HG03060 (cell line): ENCODE data around the gene ACO2.
"Not testable (repeated sequence)": the region's sequence is repeated elsewhere in the genome, so short reads cannot be mapped to it uniquely, and the experiment has no call there.

Experiments
- ATAC-seq: cut with Tn5 transposase; IDR thresholded peaks from one replicate; pipeline ENCODE4 v1.9.1; 2021; ENCODE audit warnings: low read depth, moderate number of reproducible peaks; ENCODE audit not compliant: unreplicated experiment

ACO2 gene

DNA sequence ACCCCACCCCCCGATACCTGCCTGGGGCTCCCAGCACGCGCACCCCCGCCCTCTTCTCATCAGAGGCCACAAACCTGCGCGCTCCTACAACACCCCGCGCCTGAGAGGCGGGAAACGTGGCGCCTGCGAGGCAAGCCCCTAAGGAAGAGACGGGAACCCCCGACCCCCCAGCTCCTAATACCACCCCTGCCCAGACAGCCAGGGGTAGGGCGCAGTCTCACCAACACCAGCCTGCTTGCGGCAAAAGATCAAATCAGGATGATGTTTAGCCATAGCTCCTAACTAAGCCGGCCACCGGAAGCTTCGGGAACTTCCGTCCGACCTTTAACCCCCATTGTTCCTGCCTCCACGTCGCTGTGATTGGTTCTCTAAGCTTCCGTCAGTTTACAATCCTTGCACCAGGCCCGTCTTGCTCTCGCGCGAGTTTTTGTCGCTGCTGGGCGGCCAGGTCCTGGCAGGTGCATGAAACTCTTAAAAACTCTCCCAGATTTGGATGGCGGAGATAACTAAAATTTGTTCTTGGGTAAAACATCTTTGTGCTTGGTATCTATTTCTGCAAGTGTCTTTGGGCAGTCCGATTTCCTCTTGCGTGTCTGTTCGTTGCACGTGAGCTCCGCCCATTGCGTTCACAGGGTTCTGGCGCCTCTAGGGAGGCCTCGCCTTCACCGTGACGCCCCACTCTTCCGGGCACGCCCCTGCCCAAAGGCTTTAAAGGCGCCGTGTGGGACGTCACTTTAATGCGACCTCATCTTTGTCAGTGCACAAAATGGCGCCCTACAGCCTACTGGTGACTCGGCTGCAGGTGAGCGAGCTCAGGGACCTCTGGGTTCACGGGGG, at the start of gene ACO2, which contains the start of gene PHF5A:
Gene ACO2 (plus strand): TSS at position 737 of the 837 bp plus-strand sequence. CDS start 30 bp downstream, at position 767.
Gene PHF5A (minus strand): TSS at position 312 of the 837 bp plus-strand sequence. CDS start 39 bp downstream, at position 273.
- peak; percentile 75 for ATAC-seq

- no peak for ATAC-seq
Measured at GRCh38 chr22:41425660-41426365, 43.1 kb upstream of the ACO2 start.

DNA sequence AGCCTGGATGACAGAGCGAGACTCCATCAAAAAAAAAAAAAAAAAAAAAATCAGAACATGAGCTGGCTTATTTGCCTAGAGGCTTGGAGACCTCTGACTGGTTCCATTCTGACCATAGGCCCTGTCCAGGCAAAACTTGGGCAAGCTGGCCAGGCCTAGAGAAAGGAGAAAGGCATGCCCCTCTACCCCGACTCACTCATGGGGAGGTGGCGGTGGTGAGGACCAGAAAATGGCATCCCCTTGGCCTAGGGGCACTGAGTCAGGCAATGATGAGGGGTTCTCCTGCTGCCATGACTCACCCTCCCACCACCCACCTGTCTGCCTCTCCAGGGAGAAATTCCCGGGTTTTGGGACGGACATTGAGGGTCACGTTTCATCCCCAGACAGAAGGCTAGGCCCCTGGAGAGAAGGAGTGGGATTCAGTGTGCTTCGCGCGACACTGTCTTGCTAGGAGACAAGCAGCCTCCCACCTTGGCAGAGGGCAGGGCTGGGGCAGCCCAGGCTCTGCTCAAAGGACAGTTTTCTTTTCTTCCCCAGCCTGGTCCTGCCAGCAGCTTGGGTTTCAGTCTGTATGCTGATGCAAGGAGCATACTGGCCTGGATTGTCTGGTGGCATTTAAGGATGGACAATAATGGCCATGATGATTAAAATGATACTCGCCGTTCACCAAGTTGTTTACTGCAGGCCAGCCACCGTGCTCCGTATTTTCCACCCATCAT, 39.5 kb upstream of the ACO2 start:
- no peak for ATAC-seq

GRCh38 chr22:41429951-41430332, 39.0 kb upstream of the ACO2 start:
- no peak for ATAC-seq

DNA sequence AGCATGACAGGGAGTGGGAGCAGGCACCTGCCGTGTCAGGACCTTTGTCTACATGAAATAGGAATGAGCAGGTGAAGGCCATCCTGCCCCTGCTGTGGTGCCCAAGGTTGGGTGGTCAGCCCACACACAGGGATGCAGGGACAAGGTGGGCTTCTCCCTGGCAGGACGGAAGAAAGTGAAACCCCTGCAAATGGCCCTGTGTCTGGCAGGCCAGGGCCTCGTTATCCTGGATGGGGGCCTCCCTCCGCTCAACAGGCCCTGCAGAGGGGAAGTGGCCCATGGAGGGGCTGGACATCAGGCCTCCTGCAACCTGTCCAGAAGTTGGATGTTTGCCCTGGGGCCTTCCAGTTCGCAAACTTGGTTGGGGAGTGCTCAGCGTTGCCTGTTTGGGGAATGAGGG, 37.3 kb upstream of the ACO2 start:
- no peak for ATAC-seq

GRCh38 chr22:41433480-41433879, 35.4 kb upstream of the ACO2 start:
- ATAC-seq, result not testable (repeated sequence)

GRCh38 chr22:41434361-41435003, 34.4 kb upstream of the ACO2 start:
- ATAC-seq, result not testable (repeated sequence)

DNA sequence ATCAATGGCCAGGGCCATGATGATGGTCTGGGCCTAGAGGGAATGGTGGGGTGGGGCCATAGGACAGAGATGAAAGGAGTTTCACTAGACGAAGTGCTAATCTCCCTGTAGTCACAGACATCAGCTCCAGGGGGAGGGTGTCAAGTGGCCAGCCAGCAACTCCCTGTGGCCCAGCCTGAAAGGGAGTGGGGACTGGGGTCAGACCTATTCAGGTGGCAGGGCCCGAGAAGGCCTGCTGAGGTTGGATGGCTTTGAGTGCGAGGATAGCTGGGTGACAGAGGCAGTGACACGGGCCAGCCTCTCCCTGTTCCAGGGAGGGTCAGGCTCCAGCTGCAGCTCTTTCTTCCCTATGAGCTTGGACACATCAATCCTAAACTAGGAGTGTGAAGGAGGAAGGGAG, 33.4 kb upstream of the ACO2 start:
- no peak for ATAC-seq

DNA sequence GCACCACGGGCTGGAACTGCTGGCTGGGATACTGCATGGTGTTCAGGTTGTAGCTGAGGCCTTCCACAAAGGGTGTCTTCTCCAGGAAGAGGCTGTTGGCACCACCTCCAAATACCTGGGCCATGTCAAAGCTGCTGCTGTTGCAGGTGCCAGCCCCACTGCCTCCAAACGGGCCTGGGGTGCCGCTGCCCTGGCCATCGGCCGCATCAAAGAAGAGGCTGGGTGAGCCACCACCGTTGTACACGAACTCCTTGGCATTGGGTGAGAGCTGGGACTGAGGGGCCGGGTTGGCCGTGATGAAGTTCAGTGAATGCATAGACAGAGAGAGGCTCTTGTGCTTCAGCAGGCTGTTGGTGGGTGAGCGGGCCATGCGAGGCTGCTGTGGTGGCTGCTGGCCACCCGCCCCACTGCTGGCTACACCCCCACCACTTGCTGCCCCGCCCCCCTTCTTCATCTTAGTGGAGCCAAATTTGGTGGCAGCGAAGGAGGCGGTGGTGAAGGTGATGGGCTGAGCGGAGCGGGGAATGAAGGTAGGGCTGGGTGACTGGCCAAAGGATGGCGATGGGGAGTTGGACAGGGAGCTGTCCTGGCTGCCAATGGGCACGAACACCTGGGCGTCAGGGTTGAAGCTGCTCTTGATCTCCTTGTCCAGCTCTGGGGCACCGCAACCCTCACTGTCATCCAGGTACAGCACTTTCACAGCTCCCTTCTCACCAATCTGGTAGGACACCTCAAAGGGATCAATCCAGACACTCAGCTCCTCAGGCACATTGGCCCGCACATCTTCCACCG, 32.4 kb upstream of the ACO2 start:
- ATAC-seq, result no peak

GRCh38 chr22:41437198-41437597, 31.7 kb upstream of the ACO2 start:
- no peak for ATAC-seq

GRCh38 chr22:41440511-41440910, 28.4 kb upstream of the ACO2 start:
- ATAC-seq, result not testable (repeated sequence)

GRCh38 chr22:41442240-41442792, 26.6 kb upstream of the ACO2 start:
- ATAC-seq, result no peak

DNA sequence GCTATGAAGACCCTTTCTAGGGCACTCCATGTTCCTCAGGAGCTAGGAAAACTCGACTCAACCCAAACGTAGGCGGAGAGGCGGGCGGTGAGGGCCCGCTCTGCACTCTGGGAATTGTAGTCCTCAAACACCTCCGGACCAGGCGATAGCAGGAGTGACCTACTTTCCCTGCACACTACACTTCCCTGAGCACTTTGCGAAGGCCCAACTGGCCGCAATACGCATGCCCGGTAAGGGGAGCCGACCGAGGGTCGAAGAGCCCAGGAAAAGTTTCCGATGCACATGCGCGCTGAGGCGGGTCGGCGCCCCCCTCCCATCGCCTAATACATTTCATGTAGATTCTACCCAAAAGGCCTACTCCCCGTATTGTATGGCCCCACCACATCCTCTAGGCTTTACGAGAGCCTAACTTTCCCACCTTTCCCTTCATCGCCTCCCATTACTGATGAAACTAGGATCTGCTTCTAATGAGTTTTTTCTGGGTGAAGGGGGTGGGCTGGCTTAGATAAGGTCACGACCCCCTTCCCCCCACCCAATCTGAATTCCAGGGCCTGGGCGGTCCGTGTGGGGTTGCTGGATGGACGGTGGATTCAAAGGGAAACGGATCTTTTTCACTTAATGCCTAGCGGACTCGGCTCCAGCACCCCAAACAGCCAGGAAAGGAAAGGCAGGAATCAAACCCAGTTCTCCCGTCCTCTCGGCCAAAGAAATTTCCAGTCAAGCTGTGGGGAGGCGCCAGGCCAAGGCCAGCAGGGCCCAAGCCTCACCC, 24.4 kb upstream of the ACO2 start:
- peak; percentile 46 for ATAC-seq

GRCh38 chr22:41445129-41446056, 23.5 kb upstream of the ACO2 start:
- ATAC-seq, result no peak

DNA sequence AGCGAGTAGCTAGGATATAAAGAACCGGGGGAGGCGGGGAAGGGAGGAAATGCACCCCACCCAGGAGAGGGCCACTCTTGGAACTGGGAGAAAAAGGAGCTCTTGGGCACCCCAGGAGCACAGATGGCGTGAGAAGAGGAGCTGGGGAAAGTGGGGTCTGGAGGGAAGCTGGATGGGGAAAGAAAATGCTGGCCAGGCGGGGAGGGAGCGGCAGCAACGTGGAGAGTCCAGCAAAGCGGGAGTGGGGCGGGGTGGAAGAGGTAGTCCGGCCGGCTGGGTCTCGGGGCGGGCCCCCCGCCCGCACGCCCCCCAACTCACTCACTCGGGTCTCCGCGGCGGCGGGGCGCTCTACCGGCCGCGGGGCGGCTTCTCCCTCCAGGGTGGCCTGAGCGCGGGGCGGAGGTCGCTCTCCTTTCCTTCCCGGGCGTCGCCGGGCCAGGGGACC, 22.8 kb upstream of the ACO2 start:
- ATAC-seq, result no peak

DNA sequence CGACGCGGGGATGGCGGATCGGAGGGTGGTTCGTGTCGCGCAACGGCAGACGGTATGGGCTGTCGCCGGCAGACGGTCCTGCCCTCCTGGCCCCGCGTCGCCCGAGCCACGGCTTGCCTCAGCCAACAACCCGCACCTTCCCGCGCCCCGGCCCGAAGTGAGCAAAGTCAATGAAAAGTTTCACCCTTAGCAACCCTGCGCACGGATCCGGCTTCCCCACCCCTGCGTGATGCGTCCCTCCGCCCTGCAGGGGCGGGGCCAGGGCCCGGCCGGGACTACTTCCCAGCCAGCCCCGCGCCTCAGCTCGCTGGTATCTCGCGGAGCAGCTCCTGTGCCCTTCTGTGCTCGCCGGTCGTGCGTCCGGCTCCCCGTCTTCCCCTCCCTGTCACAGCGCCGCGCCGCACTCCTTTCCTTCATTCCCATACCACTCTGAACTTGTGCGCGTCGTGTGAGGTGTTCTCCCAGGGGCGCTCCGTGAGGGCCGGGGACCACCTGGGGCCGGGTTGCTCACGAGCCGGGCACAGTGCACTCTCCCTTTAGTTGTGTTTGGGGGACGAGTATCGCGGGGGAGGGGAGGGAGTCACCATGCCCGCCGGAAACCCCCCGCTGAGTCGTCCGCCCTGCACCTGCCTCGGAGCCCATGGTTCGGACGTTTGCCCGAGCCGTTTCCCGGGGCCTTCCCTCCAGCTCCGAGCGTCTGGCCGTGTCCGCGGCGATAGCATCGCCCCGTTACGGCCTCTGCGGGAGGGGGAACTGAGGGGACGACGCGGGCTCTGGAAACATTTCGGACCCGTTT, 22.1 kb upstream of the ACO2 start, which contains the start of gene TOB2:
Gene TOB2 (minus strand): TSS at position 163 of the 796 bp plus-strand sequence. CDS start 9,456 bp downstream, outside the sequence.
- ATAC-seq, result no peak
